IMR-90 (cell line): ENCODE measurements around the gene C4B. TPM values are rescaled to one million over a fixed set of nuclear protein-coding genes. Genes with fewer than 3 reads are reported as not detected.

Experiments used
- ATAC-seq: fragments of 200-7000 bp; cut with Tn5 transposase; 2 replicates; pipeline ENCODE4 v1.9.1; 2020; ENCODE audit warnings: low read depth, mild to moderate bottlenecking, moderate library complexity
- BruUV-seq: library from RNA; stranded (reverse); fragments of 400-500 nt; replicated peaks from 2 replicates; lab custom pipeline; 2021; lab: Mats Ljungman, UMichigan
- CTCF ChIA-PET: fragments of 300-600 bp; formaldehyde crosslinking; extraction: SDS; loops from one replicate; lab custom pipeline; 2021; ENCODE audit warnings: antibody characterized with exemption; lab: Yijun Ruan, JAX
- POLR2A ChIA-PET: fragments of 300-600 bp; sonication (Branson Sonifier 250); formaldehyde crosslinking; loops from one replicate; lab custom pipeline; 2022; ENCODE audit warnings: antibody characterized with exemption; ENCODE audit not compliant: unreplicated experiment; lab: Charles Lee
- DNase-seq: peaks from one replicate; pipeline ENCODE4 v3.0.0; 2013
- H2AFZ ChIP-seq: replicated peaks from 2 replicates; pipeline ENCODE3; 2013; ENCODE audit warnings: low read length, mild to moderate bottlenecking; ENCODE audit not compliant: poor library complexity
- H2AK5ac ChIP-seq: 2 replicates; pipeline ENCODE4 v1.6.1; 2013; ENCODE audit warnings: low read depth, low read length, inconsistent platforms
- H2AK9ac ChIP-seq: replicated peaks from 2 replicates; pipeline ENCODE3; 2013; ENCODE audit warnings: mild to moderate bottlenecking, low read depth, low read length, moderate library complexity; ENCODE audit not compliant: poor library complexity
- H2BK120ac ChIP-seq: 2 replicates; pipeline ENCODE4 v1.6.1; 2013; ENCODE audit warnings: low read depth, low read length, inconsistent platforms
- H2BK15ac ChIP-seq: 3 replicates; pipeline ENCODE4 v1.6.1; 2013; ENCODE audit warnings: low read depth, low read length, inconsistent platforms
- H2BK20ac ChIP-seq: 2 replicates; pipeline ENCODE4 v1.6.1; 2013; ENCODE audit warnings: low read depth, mild to moderate bottlenecking, inconsistent platforms, low read length, moderate library complexity
- H2BK5ac ChIP-seq: 2 replicates; pipeline ENCODE4 v1.6.1; 2013; ENCODE audit warnings: mild to moderate bottlenecking, low read depth, low read length, inconsistent platforms; ENCODE audit not compliant: poor library complexity, severe bottlenecking
- H3K14ac ChIP-seq: replicated peaks from 2 replicates; pipeline ENCODE4 v1.6.1; 2013; ENCODE audit warnings: low read depth, low read length, inconsistent platforms
- H3K18ac ChIP-seq: 2 replicates; pipeline ENCODE4 v1.6.1; 2013; ENCODE audit warnings: low read depth, low read length, control low read depth
- H3K23ac ChIP-seq: 2 replicates; pipeline ENCODE4 v1.6.1; 2013; ENCODE audit warnings: low read depth, low read length, inconsistent platforms
- H3K27ac ChIP-seq: 2 replicates; pipeline ENCODE4 v1.5.1; 2013; ENCODE audit warnings: mild to moderate bottlenecking, control low read depth, low read length; ENCODE audit not compliant: insufficient read depth
- H3K27me3 ChIP-seq: 2 replicates; pipeline ENCODE4 v1.6.1; 2013; ENCODE audit warnings: low read length; ENCODE audit not compliant: control insufficient read depth, insufficient read depth
- H3K36me3 ChIP-seq: 2 replicates; pipeline ENCODE4 v1.6.1; 2013; ENCODE audit warnings: low read length, mixed read lengths; ENCODE audit not compliant: control insufficient read depth, insufficient read depth
- H3K4ac ChIP-seq: 2 replicates; pipeline ENCODE4 v1.6.1; 2013; ENCODE audit warnings: low read depth, low read length, inconsistent platforms
- H3K4me1 ChIP-seq: 2 replicates; pipeline ENCODE4 v1.6.1; 2013; ENCODE audit warnings: low read length, mixed read lengths; ENCODE audit not compliant: control insufficient read depth, insufficient read depth
- H3K4me2 ChIP-seq: 2 replicates; pipeline ENCODE4 v1.6.1; 2013; ENCODE audit warnings: low read depth, mild to moderate bottlenecking, control low read depth, low read length, moderate library complexity
- H3K4me3 ChIP-seq: 2 replicates; pipeline ENCODE4 v1.5.1; 2013; ENCODE audit warnings: low read depth, mild to moderate bottlenecking, control low read depth, low read length, moderate library complexity; ENCODE audit not compliant: insufficient read depth
- H3K56ac ChIP-seq: 2 replicates; pipeline ENCODE4 v1.6.1; 2013; ENCODE audit warnings: low read length, inconsistent platforms; ENCODE audit not compliant: insufficient read depth; ENCODE audit errors: extremely low read depth
- H3K79me1 ChIP-seq, 2 experiments: 2 replicates each; pipeline ENCODE4 v1.6.1; 2013; ENCODE audit warnings: low read length in 2 of 2, inconsistent platforms in 1 of 2, low read depth in 1 of 2
- H3K9ac ChIP-seq: 2 replicates; pipeline ENCODE4 v1.6.1; 2013; ENCODE audit warnings: low read depth, low read length, control low read depth
- H3K9me1 ChIP-seq: 2 replicates; pipeline ENCODE4 v1.6.1; 2013; ENCODE audit warnings: low read length, inconsistent platforms; ENCODE audit not compliant: insufficient read depth
- H3K9me3 ChIP-seq: 2 replicates; pipeline ENCODE4 v1.6.1; 2013; ENCODE audit warnings: low read length; ENCODE audit not compliant: control insufficient read depth, insufficient read depth
- H4K20me1 ChIP-seq: 2 replicates; pipeline ENCODE4 v1.6.1; 2013; ENCODE audit warnings: low read length, inconsistent platforms; ENCODE audit not compliant: insufficient read depth
- H4K5ac ChIP-seq: 2 replicates; pipeline ENCODE4 v1.6.1; 2013; ENCODE audit warnings: mild to moderate bottlenecking, low read depth, low read length, control low read depth
- H4K8ac ChIP-seq, 2 experiments: 2 replicates each; pipeline ENCODE4 v1.6.1; 2013; ENCODE audit warnings: low read depth in 2 of 2, low read length in 2 of 2, control low read depth in 1 of 2, inconsistent platforms in 1 of 2
- H4K91ac ChIP-seq: 2 replicates; pipeline ENCODE4 v1.6.1; 2013; ENCODE audit warnings: low read depth, low read length, inconsistent platforms; ENCODE audit not compliant: insufficient read depth
- BHLHE40 ChIP-seq: fragments of 150-350 bp; IDR thresholded peaks from 2 replicates; pipeline ENCODE4 v1.6.1; 2016; ENCODE audit warnings: mild to moderate bottlenecking, low read depth, low read length
- CHD1 ChIP-seq: IDR thresholded peaks from 2 replicates; pipeline ENCODE4 v1.6.1; 2012; ENCODE audit warnings: low read depth, low read length, improper control_type of control experiment
- ELK1 ChIP-seq: fragments of 150-350 bp; IDR thresholded peaks from 2 replicates; pipeline ENCODE4 v1.6.1; 2016; ENCODE audit warnings: low read depth, mild to moderate bottlenecking, low read length, moderate library complexity, borderline replicate concordance
- MXI1 ChIP-seq: IDR thresholded peaks from 2 replicates; pipeline ENCODE4 v1.6.1; 2012; ENCODE audit warnings: low read depth, mild to moderate bottlenecking, low read length, moderate library complexity, borderline replicate concordance
- RAD21 ChIP-seq: IDR thresholded peaks from 2 replicates; pipeline ENCODE4 v1.6.1; 2012; ENCODE audit warnings: low read length, improper control_type of control experiment
- RFX5 ChIP-seq: IDR thresholded peaks from 2 replicates; pipeline ENCODE4 v1.8.0; 2012; ENCODE audit warnings: low read depth, mild to moderate bottlenecking, low read length, moderate library complexity
- SMC3 ChIP-seq: fragments of 150-350 bp; IDR thresholded peaks from 2 replicates; pipeline ENCODE4 v1.6.1; 2016; ENCODE audit warnings: low read depth, mild to moderate bottlenecking, antibody characterized with exemption, low read length, moderate library complexity
- WGBS, 2 experiments: methylation state at CpG; one replicate each; pipeline versions ENCODE4 v1.1.5 to v1.1.7; 2013; ENCODE audit warnings: missing lambda C conversion rate in 2 of 2; ENCODE audit not compliant: insufficient read length in 1 of 2; ENCODE audit errors: extremely low coverage in 2 of 2; 5-methylcytosine and 5-hydroxymethylcytosine counted together
- dilution Hi-C: fragments of 300-500 bp; cut with HindIII; formaldehyde crosslinking; loops from one replicate; pipeline ENCODE4 v1.14.3; 2018; ENCODE audit warnings: low sequenced_read_pairs; ENCODE audit not compliant: unreplicated experiment
- in situ Hi-C: fragments of 300-500 bp; cut with MboI; formaldehyde crosslinking; loops from 3 replicates; pipeline ENCODE4 v1.14.3; 2019; ENCODE audit warnings: low sequenced_read_pairs, inconsistent platforms, mixed read lengths
- intact Hi-C: fragments of 100-400 bp; cut with micrococcal nuclease; formaldehyde crosslinking; loops from 2 replicates; pipeline ENCODE4 v1.10.0; 2022
- polyA plus RNA-seq, 3 experiments: library from polyadenylated mRNA; depleted of rRNA; stranded (reverse); fragments of >200 nt; gene quantifications; 2 replicates each; pipeline ENCODE4 v1.2.3, GENCODE V29; 2012; ENCODE audit warnings: low replicate concordance in 1 of 3
- total RNA-seq: library from RNA; depleted of rRNA; stranded (reverse); fragments of >200 nt; gene quantifications from 2 replicates; pipeline ENCODE4 v1.2.3, GENCODE V29; 2012

C4B gene
- total and polyA plus RNA-seq, 2 of the 4 experiments (the other 2 are of a cell fraction) = 0.54 to 4.2 TPM

- Histone ChIP-seq H2AK5ac (no peak overlapping the region), H3K4ac (no peak overlapping the region), H2BK15ac (no peak overlapping the region), H2BK20ac (no peak overlapping the region), H3K4me1 (no peaks in the 10 kb centered on the region), H4K5ac (no peak overlapping the region), H3K18ac (no peak overlapping the region), H4K91ac (no peak overlapping the region), H3K23ac (no peak overlapping the region), H3K27ac (no peak overlapping the region), H3K27me3 (peaks cover 30% of the 10 kb centered on the region), H2BK120ac (no peak overlapping the region), H3K14ac (no peak overlapping the region), H3K4me3 (no peak overlapping the region), H2AFZ (no peak overlapping the region), H3K56ac (no peak overlapping the region), H2BK5ac (no peak overlapping the region), H3K36me3 (no peaks in the 10 kb centered on the region), H3K9ac (no peak overlapping the region), H4K8ac (no peak overlapping the region), H2AK9ac (no peak overlapping the region), H3K9me3 (no peaks in the 10 kb centered on the region), H3K79me1 (no peaks in the 10 kb centered on the region), H3K9me1 (no peaks in the 10 kb centered on the region), H4K20me1 (no peaks in the 10 kb centered on the region), H3K4me2 (no peak overlapping the region)
- CTCF ChIA-PET = no interaction called here
- no TSS peak for BruUV-seq
- in situ Hi-C loops = no loop called here
- no peak for ATAC-seq
- dilution Hi-C loops = no loop called here
- WGBS, 2 experiments = 43% methylated on average over 3 of the region's 11 CpGs; no CpG with 5 or more reads in 1 of the 2 experiments
- DNase-seq = no peak
- TF ChIP-seq CHD1 (no peak), ELK1 (no peak), MXI1 (no peak), RFX5 (no peak), SMC3 (no peak), BHLHE40 (no peak), RAD21 (no peak)
- intact Hi-C loops = no loop called here
- POLR2A ChIA-PET = interaction anchor here (0.6 kb wide), 1 partner anchor 8 kb away, joined by 4 read pairs; no protein-coding TSS in a partner anchor
These were observed 43.9 kb downstream of the C4B start for GRCh38 chr6:32058511-32058963.
